ENCODE data around the gene IL36RN. TPM values are rescaled to one million over a fixed set of nuclear protein-coding genes. Genes with fewer than 3 reads are reported as not detected.

IL36RN gene
- total and polyA plus RNA-seq, 2 donors from 2014 or later, result not detected

DNA sequence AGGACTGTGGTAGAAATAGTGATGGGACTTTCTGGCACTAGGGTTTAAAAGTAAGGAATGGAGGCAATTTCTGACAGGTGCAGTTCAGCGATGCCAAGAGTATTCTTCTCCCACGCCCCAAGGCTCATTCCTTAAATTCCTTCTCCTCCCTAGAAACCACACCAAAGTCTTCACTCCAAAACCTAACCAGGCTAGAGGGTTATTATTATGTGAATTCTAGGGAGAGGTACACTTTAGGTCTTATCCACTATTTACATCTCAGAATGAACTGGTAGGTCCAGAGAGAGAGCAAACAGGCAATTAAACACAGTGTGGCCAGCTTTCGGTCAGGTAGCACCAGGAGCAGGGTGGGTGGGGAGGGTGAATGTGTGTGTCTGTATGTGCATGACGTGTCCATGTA is 20.1 kb downstream of the IL36RN start:
- intact Hi-C loops (cut with DNase I), result no loop called here
- Histone ChIP-seq H3K4me1 (ENCODE audit: control insufficient read depth in 2 of 3, insufficient read depth in 2 of 3, low read depth in 1 of 3, low read length in 3 of 3) (no peaks in the 10 kb centered on the region), H3K4me3 (ENCODE audit: low read length in 3 of 3) (no peak overlapping the region), H3K36me3 (ENCODE audit: control insufficient read depth in 2 of 3, insufficient read depth in 3 of 3, low read length in 3 of 3) (no peaks in the 10 kb centered on the region), H3K9ac (ENCODE audit: low read length in 3 of 3) (no peak overlapping the region), H3K27me3 (ENCODE audit: control insufficient read depth, insufficient read depth, low read length) (no peaks in the 10 kb centered on the region), H3K27ac (ENCODE audit: low read depth in 2 of 2, low read length in 2 of 2) (no peak overlapping the region), H3K9me3 (ENCODE audit: control insufficient read depth in 2 of 3, insufficient read depth in 1 of 3, low read length in 3 of 3) (no peaks in the 10 kb centered on the region)
- TF ChIP-seq, protein P1, sequence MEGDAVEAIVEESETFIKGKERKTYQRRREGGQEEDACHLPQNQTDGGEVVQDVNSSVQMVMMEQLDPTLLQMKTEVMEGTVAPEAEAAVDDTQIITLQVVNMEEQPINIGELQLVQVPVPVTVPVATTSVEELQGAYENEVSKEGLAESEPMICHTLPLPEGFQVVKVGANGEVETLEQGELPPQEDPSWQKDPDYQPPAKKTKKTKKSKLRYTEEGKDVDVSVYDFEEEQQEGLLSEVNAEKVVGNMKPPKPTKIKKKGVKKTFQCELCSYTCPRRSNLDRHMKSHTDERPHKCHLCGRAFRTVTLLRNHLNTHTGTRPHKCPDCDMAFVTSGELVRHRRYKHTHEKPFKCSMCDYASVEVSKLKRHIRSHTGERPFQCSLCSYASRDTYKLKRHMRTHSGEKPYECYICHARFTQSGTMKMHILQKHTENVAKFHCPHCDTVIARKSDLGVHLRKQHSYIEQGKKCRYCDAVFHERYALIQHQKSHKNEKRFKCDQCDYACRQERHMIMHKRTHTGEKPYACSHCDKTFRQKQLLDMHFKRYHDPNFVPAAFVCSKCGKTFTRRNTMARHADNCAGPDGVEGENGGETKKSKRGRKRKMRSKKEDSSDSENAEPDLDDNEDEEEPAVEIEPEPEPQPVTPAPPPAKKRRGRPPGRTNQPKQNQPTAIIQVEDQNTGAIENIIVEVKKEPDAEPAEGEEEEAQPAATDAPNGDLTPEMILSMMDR (IDR thresholded peaks at IDR 0.05; ENCODE audit: borderline replicate concordance, extremely low read depth, insufficient read depth), result no peak
- DNase-seq (no peak), FAIRE-seq (no peak)

DNA sequence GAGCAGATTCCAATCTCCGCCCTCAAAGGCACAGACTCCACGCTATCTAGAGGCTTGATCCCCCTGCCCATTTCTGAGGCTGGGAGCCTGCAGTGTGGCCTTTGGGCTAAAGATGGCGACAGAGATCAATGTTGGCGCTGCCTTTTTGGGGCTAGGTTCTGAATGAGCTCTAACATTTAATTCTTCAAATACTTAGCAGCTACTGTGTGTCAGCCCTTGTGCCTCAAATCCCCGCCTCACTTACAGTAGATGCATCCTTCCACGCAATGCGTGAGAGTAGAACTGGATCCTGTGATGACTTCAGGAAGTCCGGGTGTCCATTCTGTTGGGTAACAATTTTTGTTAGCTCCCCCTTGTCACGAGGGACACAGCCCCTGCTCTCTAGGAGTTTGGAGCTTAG is 21.1 kb downstream of the IL36RN start:
- Histone ChIP-seq H3K4me1 (ENCODE audit: control insufficient read depth in 2 of 3, insufficient read depth in 2 of 3, low read depth in 1 of 3, low read length in 3 of 3) (no peaks in the 10 kb centered on the region), H3K4me3 (ENCODE audit: low read length in 3 of 3) (no peak overlapping the region), H3K27ac (ENCODE audit: low read depth in 2 of 2, low read length in 2 of 2) (no peak overlapping the region), H3K9me3 (ENCODE audit: control insufficient read depth in 2 of 3, insufficient read depth in 1 of 3, low read length in 3 of 3) (no peaks in the 10 kb centered on the region), H3K9ac (ENCODE audit: low read length in 3 of 3) (no peak overlapping the region), H3K36me3 (ENCODE audit: control insufficient read depth in 2 of 3, insufficient read depth in 3 of 3, low read length in 3 of 3) (no peaks in the 10 kb centered on the region), H3K27me3 (ENCODE audit: control insufficient read depth, insufficient read depth, low read length) (no peaks in the 10 kb centered on the region)
- intact Hi-C loops (cut with DNase I), result no loop called here
- DNase-seq (peak in 4 of 5 donors; percentile 26 to 49 (median 43)), FAIRE-seq (no peak)
- TF ChIP-seq, protein P1 (IDR thresholded peaks at IDR 0.05; ENCODE audit: borderline replicate concordance, extremely low read depth, insufficient read depth), result peak; percentile 66

DNA sequence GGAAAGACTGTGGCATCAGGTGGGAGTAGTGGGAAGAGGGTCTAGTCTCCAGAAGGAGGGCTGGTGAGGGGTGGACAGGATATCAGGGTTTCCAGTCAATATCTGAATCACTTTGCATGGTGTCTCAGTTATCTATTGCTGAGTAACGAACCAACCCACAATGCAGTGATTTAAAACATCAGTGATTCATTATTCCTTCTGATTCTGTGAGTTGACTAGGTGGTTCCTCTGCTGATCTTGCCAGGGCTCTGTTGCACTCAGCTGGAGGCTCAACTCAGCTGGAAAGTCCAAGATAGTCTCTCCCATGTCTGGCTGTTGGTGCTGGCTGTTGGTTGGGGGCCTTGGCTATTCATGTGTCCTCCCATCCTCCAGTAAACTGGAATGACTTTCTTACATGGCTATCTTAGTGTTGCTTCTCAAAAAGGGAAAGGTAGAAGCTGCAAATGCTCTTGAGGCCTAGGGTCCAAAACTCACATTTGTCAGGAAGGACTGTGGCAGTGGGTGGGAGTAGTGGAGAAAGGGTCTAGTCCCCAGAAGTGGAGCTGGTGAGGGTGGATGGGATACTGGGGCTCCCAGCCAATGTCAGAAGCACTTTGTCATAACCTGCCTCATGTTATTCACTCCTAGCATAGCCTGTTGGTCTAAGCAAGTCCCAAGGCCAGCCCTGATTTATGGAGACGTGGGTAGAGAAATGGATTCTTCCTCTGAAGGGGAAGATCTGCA is 22.7 kb downstream of the IL36RN start:
- DNase-seq, result no peak
- Histone ChIP-seq H3K4me3 (ENCODE audit: low read length in 3 of 3) (no peak overlapping the region), H3K9ac (ENCODE audit: low read length in 3 of 3) (no peak overlapping the region), H3K4me1 (ENCODE audit: control insufficient read depth in 2 of 3, insufficient read depth in 2 of 3, low read depth in 1 of 3, low read length in 3 of 3) (no peaks in the 10 kb centered on the region), H3K9me3 (ENCODE audit: control insufficient read depth in 2 of 3, insufficient read depth in 1 of 3, low read length in 3 of 3) (no peaks in the 10 kb centered on the region), H3K27me3 (ENCODE audit: control insufficient read depth, insufficient read depth, low read length) (no peaks in the 10 kb centered on the region), H3K36me3 (ENCODE audit: control insufficient read depth in 2 of 3, insufficient read depth in 3 of 3, low read length in 3 of 3) (no peaks in the 10 kb centered on the region), H3K27ac (ENCODE audit: low read depth in 2 of 2, low read length in 2 of 2) (no peak overlapping the region)
- no peak for FAIRE-seq
- intact Hi-C loops (cut with DNase I), result no loop called here
- TF ChIP-seq, protein P1 (IDR thresholded peaks at IDR 0.05; ENCODE audit: borderline replicate concordance, extremely low read depth, insufficient read depth), result no peak
